NOMO-1 (cell line): ENCODE data around the gene SCD5.

Experiments used
- DNase-seq, 2 experiments: peaks; one replicate each; lab custom pipeline; 2025; ENCODE audit not compliant: unreplicated experiment in 2 of 2; lab: John Stamatoyannopoulos, UW

Gene SCD5

GRCh38 chr4:82645936-82646565 lies 152.5 kb downstream of the SCD5 start:
- DNase-seq, result no peak

- no peak for DNase-seq
These were observed 153.9 kb downstream of the SCD5 start for GRCh38 chr4:82644734-82645126.

GRCh38 chr4:82643994-82644733 lies 154.4 kb downstream of the SCD5 start:
- DNase-seq, result no peak

- DNase-seq, result peak in 1 of 2 experiments; percentile 46
These were observed 156.3 kb downstream of the SCD5 start for GRCh38 chr4:82642331-82642730.

GRCh38 chr4:82640540-82640939 lies 158.1 kb downstream of the SCD5 start:
- peak; percentile 48 to 73 for DNase-seq

- no peak for DNase-seq
These were observed 158.6 kb downstream of the SCD5 start for GRCh38 chr4:82639971-82640370.

GRCh38 chr4:82638479-82638878 lies 160.1 kb downstream of the SCD5 start:
- DNase-seq, result no peak

- DNase-seq, result no peak
These were observed 168.5 kb downstream of the SCD5 start for GRCh38 chr4:82630079-82630478.

- DNase-seq, result no peak
These were observed 169.2 kb downstream of the SCD5 start for GRCh38 chr4:82629238-82630000.

GRCh38 chr4:82626251-82626868 lies 172.2 kb downstream of the SCD5 start:
- no peak for DNase-seq

- no peak for DNase-seq
These were observed 173.8 kb downstream of the SCD5 start for GRCh38 chr4:82624819-82625218.

GRCh38 chr4:82623121-82623683 lies 175.4 kb downstream of the SCD5 start:
- DNase-seq, result no peak

- no peak for DNase-seq
These were observed 177.3 kb downstream of the SCD5 start for GRCh38 chr4:82621251-82621650.

- DNase-seq, result no peak
These were observed 178.4 kb downstream of the SCD5 start for GRCh38 chr4:82620126-82620735.

GRCh38 chr4:82618103-82618720 lies 180.4 kb downstream of the SCD5 start:
- no peak for DNase-seq

- no peak for DNase-seq
These were observed 183.7 kb downstream of the SCD5 start for GRCh38 chr4:82614838-82615449.

- DNase-seq, result no peak
These were observed 185.5 kb downstream of the SCD5 start for GRCh38 chr4:82613121-82613520.

- no peak for DNase-seq
These were observed 186.6 kb downstream of the SCD5 start for GRCh38 chr4:82611982-82612381.

- DNase-seq, result no peak
These were observed 187.1 kb downstream of the SCD5 start for GRCh38 chr4:82611527-82611926.

- no peak for DNase-seq
These were observed 188.6 kb downstream of the SCD5 start for GRCh38 chr4:82610041-82610440.
